KMS-11 (cell line): Measurements from ENCODE around the gene CPSF3.

Experiments used
- H2AFZ ChIP-seq: fragments of 200-600 bp; sonication (generic); 2 replicates; pipeline ENCODE4 v1.6.1; 2016; ENCODE audit warnings: antibody characterized with exemption, mixed run types, low read depth
- H3K27ac ChIP-seq: fragments of 200-600 bp; sonication (generic); 2 replicates; pipeline ENCODE4 v1.6.1; 2016; ENCODE audit warnings: mild to moderate bottlenecking, mixed run types
- H3K27me3 ChIP-seq: fragments of 200-600 bp; sonication (generic); 2 replicates; pipeline ENCODE4 v1.6.1; 2017; ENCODE audit warnings: mild to moderate bottlenecking, low read depth, mixed run types, moderate library complexity; ENCODE audit not compliant: insufficient read depth
- H3K36me3 ChIP-seq: fragments of 200-600 bp; sonication (generic); 2 replicates; pipeline ENCODE4 v1.6.1; 2017; ENCODE audit warnings: mild to moderate bottlenecking, mixed run types; ENCODE audit not compliant: insufficient read depth
- H3K4me1 ChIP-seq: fragments of 200-600 bp; sonication (generic); 2 replicates; pipeline ENCODE4 v1.6.1; 2016; ENCODE audit warnings: mild to moderate bottlenecking, low read depth, mixed run types; ENCODE audit not compliant: poor library complexity, severe bottlenecking
- H3K4me2 ChIP-seq: fragments of 200-600 bp; sonication (generic); 2 replicates; pipeline ENCODE4 v1.7.0; 2016; ENCODE audit warnings: mild to moderate bottlenecking, mixed run types
- H3K4me3 ChIP-seq: fragments of 200-600 bp; sonication (generic); IDR thresholded peaks from 2 replicates; pipeline ENCODE4 v1.6.1; 2017; ENCODE audit warnings: low read depth, low read length, mixed read lengths; ENCODE audit not compliant: insufficient read depth
- H3K79me2 ChIP-seq: fragments of 200-600 bp; sonication (generic); 2 replicates; pipeline ENCODE4 v1.6.1; 2016; ENCODE audit warnings: low read depth, mixed run types; ENCODE audit not compliant: insufficient read depth
- H3K9ac ChIP-seq: fragments of 200-600 bp; sonication (generic); 2 replicates; pipeline ENCODE4 v1.6.1; 2016; ENCODE audit warnings: mild to moderate bottlenecking, mixed run types
- H4K20me1 ChIP-seq: fragments of 200-600 bp; sonication (generic); 2 replicates; pipeline ENCODE4 v1.6.1; 2016; ENCODE audit warnings: mild to moderate bottlenecking, mixed run types; ENCODE audit not compliant: insufficient read depth
- CTCF ChIP-seq: fragments of 200-600 bp; sonication (generic); conservative IDR thresholded peaks from 2 replicates; pipeline ENCODE4 v1.6.1; 2017; ENCODE audit warnings: low read depth, mild to moderate bottlenecking, antibody characterized with exemption, low read length, moderate library complexity, mixed read lengths

The CPSF3 gene

GRCh38 chr2:9484533-9484932 is 61.1 kb downstream of the CPSF3 start:
- Histone ChIP-seq H3K27me3 (no peaks in the 10 kb centered on the region), H3K27ac (no peak overlapping the region), H4K20me1 (no peaks in the 10 kb centered on the region), H3K4me1 (no peaks in the 10 kb centered on the region), H3K36me3 (no peaks in the 10 kb centered on the region; the same call in 1 of the 2 replicates), H3K4me2 (no peak overlapping the region), H2AFZ (no peak overlapping the region), H3K79me2 (no peaks in the 10 kb centered on the region), H3K4me3 (no peak overlapping the region), H3K9ac (no peak overlapping the region)
- TF ChIP-seq CTCF, result no peak

- Histone ChIP-seq H3K27ac (no peak overlapping the region), H2AFZ (no peak overlapping the region), H3K4me3 (no peak overlapping the region), H3K27me3 (no peaks in the 10 kb centered on the region), H4K20me1 (no peaks in the 10 kb centered on the region), H3K36me3 (no peaks in the 10 kb centered on the region; the same call in 1 of the 2 replicates), H3K9ac (no peak overlapping the region), H3K4me2 (no peak overlapping the region), H3K79me2 (no peaks in the 10 kb centered on the region), H3K4me1 (no peaks in the 10 kb centered on the region)
- no peak for TF ChIP-seq CTCF
These were observed 65.4 kb downstream of the CPSF3 start for GRCh38 chr2:9488583-9489547.

GRCh38 chr2:9490789-9491188 is 67.3 kb downstream of the CPSF3 start:
- Histone ChIP-seq H3K36me3 (no peaks in the 10 kb centered on the region; the same call in 1 of the 2 replicates), H3K4me3 (no peak overlapping the region), H3K9ac (no peak overlapping the region), H3K27ac (no peak overlapping the region), H3K79me2 (no peaks in the 10 kb centered on the region), H3K27me3 (no peaks in the 10 kb centered on the region), H4K20me1 (no peaks in the 10 kb centered on the region), H3K4me1 (no peaks in the 10 kb centered on the region), H3K4me2 (no peak overlapping the region), H2AFZ (no peak overlapping the region)
- no peak for TF ChIP-seq CTCF

- Histone ChIP-seq H3K79me2 (no peaks in the 10 kb centered on the region), H3K27me3 (no peaks in the 10 kb centered on the region), H2AFZ (no peak overlapping the region), H3K27ac (no peak overlapping the region), H3K4me1 (no peaks in the 10 kb centered on the region), H3K9ac (no peak overlapping the region), H3K36me3 (no peaks in the 10 kb centered on the region; the same call in 1 of the 2 replicates), H3K4me2 (no peak overlapping the region), H4K20me1 (no peaks in the 10 kb centered on the region), H3K4me3 (no peak overlapping the region)
- TF ChIP-seq CTCF, result no peak
These were observed 69.5 kb downstream of the CPSF3 start for GRCh38 chr2:9492927-9493326.
